SU-DHL-6 (cell line): Measurements from ENCODE around the gene ADAM19.

Source experiments
- H2AFZ ChIP-seq: fragments of 200-600 bp; sonication (generic); 2 replicates; pipeline ENCODE4 v1.6.1; 2014; ENCODE audit warnings: low read depth, mild to moderate bottlenecking, moderate library complexity, mixed read lengths, antibody characterized with exemption, low read length; ENCODE audit not compliant: severe bottlenecking
- H3F3A ChIP-seq: fragments of 200-600 bp; shearing (Covaris generic); 2 replicates; pipeline ENCODE4 v1.6.0; 2016; ENCODE audit warnings: antibody characterized with exemption, mild to moderate bottlenecking; ENCODE audit not compliant: insufficient read depth
- H3K27ac ChIP-seq: fragments of 200-600 bp; sonication (generic); 2 replicates; pipeline ENCODE4 v1.5.1; 2016; ENCODE audit warnings: low read depth, mild to moderate bottlenecking, low read length, moderate library complexity, mixed read lengths
- H3K27me3 ChIP-seq: fragments of 200-600 bp; sonication (generic), shearing (Covaris generic); 2 replicates; pipeline ENCODE4 v1.6.0; 2014; ENCODE audit warnings: mild to moderate bottlenecking, low read length
- H3K36me3 ChIP-seq: fragments of 200-600 bp; sonication (generic); 2 replicates; pipeline ENCODE4 v1.6.1; 2014; ENCODE audit warnings: mild to moderate bottlenecking, low read length, mixed read lengths
- H3K4me2 ChIP-seq: fragments of 300-600, 200-600 bp; shearing (Covaris generic), sonication (generic); 2 replicates; pipeline ENCODE4 v1.6.0; 2014; ENCODE audit warnings: low read length, low read depth, mild to moderate bottlenecking; ENCODE audit not compliant: poor library complexity, severe bottlenecking
- H3K4me3 ChIP-seq: fragments of 200-600 bp; sonication (generic); 2 replicates; pipeline ENCODE4 v1.5.1; 2014; ENCODE audit warnings: antibody characterized with exemption, low read length, mild to moderate bottlenecking, mixed read lengths; ENCODE audit not compliant: insufficient read depth, poor library complexity, severe bottlenecking
- H3K79me2 ChIP-seq: fragments of 200-600 bp; sonication (generic); 2 replicates; pipeline ENCODE4 v1.6.1; 2014; ENCODE audit warnings: mild to moderate bottlenecking, low read length, moderate library complexity; ENCODE audit not compliant: insufficient read depth
- H3K9ac ChIP-seq: fragments of 200-600 bp; sonication (generic); 2 replicates; pipeline ENCODE4 v1.7.0; 2014; ENCODE audit warnings: mild to moderate bottlenecking, low read length
- H3K9me2 ChIP-seq: fragments of 200-600 bp; sonication (generic); replicated peaks from 2 replicates; pipeline ENCODE4 v1.6.1; 2014; ENCODE audit warnings: low read length; ENCODE audit not compliant: insufficient read depth
- H3K9me3 ChIP-seq: fragments of 200-600 bp; sonication (generic); 2 replicates; pipeline ENCODE4 v1.6.1; 2014; ENCODE audit warnings: low read length, mixed read lengths; ENCODE audit not compliant: insufficient read depth
- H4K20me1 ChIP-seq: fragments of 200-600 bp; sonication (generic); 2 replicates; pipeline ENCODE4 v1.6.1; 2014; ENCODE audit warnings: low read depth, mild to moderate bottlenecking, antibody characterized with exemption, low read length, moderate library complexity, mixed read lengths
- EZH2phosphoT487 ChIP-seq: fragments of 200-600 bp; sonication (generic), shearing (Covaris generic); conservative IDR thresholded peaks from 2 replicates; pipeline ENCODE4 v1.6.1; 2018; ENCODE audit warnings: mild to moderate bottlenecking, antibody characterized with exemption, low read length, moderate library complexity, mixed read lengths
- TF ChIP-seq, protein P1 (sequence below): fragments of 200-600 bp; sonication (generic); IDR thresholded peaks from one replicate; pipeline ENCODE4 v1.5.1; 2017; ENCODE audit warnings: antibody characterized with exemption, mild to moderate bottlenecking, low read length, moderate library complexity; ENCODE audit not compliant: insufficient read depth, poor library complexity, severe bottlenecking

Gene ADAM19

DNA sequence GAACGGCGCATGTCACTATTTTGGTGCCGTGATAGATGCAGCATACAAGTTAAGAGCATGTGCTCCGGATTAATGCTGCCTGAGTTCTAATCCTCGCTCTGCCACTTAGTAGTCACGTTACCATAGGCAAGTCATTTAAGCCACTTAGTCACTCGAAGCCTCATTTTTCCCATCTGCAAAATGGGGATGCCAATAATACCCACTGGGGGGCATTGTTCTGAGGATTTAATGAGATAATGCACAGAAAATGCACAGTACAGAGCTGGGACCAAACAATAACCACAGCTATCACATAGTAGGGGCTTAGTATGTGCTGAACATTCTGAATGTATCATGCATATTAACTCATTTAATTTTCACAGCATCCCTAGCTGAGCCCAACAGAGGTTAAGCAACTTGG lies 106.5 kb downstream of the ADAM19 start:
- Histone ChIP-seq H4K20me1 (no peaks in the 10 kb centered on the region), H2AFZ (no peak overlapping the region), H3K4me3 (no peak overlapping the region), H3K4me2 (no peak overlapping the region), H3K27me3 (no peaks in the 10 kb centered on the region), H3F3A (no peaks in the 10 kb centered on the region), H3K9me2 (no peaks in the 10 kb centered on the region), H3K27ac (no peak overlapping the region), H3K36me3 (no peaks in the 10 kb centered on the region), H3K9me3 (no peaks in the 10 kb centered on the region), H3K79me2 (no peaks in the 10 kb centered on the region), H3K9ac (no peak overlapping the region)
- no peak for TF ChIP-seq EZH2phosphoT487
- TF ChIP-seq, protein P1, sequence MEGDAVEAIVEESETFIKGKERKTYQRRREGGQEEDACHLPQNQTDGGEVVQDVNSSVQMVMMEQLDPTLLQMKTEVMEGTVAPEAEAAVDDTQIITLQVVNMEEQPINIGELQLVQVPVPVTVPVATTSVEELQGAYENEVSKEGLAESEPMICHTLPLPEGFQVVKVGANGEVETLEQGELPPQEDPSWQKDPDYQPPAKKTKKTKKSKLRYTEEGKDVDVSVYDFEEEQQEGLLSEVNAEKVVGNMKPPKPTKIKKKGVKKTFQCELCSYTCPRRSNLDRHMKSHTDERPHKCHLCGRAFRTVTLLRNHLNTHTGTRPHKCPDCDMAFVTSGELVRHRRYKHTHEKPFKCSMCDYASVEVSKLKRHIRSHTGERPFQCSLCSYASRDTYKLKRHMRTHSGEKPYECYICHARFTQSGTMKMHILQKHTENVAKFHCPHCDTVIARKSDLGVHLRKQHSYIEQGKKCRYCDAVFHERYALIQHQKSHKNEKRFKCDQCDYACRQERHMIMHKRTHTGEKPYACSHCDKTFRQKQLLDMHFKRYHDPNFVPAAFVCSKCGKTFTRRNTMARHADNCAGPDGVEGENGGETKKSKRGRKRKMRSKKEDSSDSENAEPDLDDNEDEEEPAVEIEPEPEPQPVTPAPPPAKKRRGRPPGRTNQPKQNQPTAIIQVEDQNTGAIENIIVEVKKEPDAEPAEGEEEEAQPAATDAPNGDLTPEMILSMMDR: peak; percentile 30

DNA sequence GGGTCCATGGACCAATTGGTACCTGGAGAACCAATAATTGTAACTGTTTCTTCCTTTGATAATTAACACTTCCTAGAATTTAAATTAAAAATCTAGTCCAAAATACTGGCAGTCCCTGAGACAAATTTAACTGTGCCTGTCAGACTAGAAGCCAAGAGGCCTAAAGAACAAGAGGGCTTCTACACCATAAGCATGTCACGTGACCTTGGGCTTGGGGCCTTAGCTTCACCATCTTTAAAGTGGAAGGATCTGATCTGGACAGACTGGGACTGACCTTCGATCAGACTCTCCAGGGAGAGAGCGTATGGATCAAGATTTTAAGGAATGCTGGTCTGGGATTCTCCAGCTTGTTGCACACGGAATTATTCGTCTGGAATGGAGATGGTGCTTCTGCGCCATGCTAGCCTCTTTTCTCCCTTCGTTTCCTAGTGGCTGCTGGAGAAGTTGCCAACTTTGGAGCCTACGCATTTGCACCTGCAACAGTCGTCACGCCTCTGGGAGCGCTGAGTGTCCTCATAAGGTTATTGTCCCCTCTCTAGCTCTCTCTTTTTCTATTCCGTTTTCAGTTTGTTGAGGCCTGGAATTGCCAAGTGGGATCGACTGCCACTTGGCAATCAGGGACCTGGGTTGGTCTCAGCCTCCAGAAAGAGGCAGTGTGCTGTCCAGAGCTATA lies 107.1 kb downstream of the ADAM19 start:
- Histone ChIP-seq H3K9me2 (no peaks in the 10 kb centered on the region), H3K9me3 (no peaks in the 10 kb centered on the region), H3K4me2 (no peak overlapping the region), H2AFZ (no peak overlapping the region), H3K4me3 (no peak overlapping the region), H3K27me3 (no peaks in the 10 kb centered on the region), H3K9ac (no peak overlapping the region), H3K36me3 (no peaks in the 10 kb centered on the region), H3F3A (no peaks in the 10 kb centered on the region), H3K27ac (no peak overlapping the region), H3K79me2 (no peaks in the 10 kb centered on the region), H4K20me1 (no peaks in the 10 kb centered on the region)
- no peak for TF ChIP-seq EZH2phosphoT487
- TF ChIP-seq, protein P1: no peak

DNA sequence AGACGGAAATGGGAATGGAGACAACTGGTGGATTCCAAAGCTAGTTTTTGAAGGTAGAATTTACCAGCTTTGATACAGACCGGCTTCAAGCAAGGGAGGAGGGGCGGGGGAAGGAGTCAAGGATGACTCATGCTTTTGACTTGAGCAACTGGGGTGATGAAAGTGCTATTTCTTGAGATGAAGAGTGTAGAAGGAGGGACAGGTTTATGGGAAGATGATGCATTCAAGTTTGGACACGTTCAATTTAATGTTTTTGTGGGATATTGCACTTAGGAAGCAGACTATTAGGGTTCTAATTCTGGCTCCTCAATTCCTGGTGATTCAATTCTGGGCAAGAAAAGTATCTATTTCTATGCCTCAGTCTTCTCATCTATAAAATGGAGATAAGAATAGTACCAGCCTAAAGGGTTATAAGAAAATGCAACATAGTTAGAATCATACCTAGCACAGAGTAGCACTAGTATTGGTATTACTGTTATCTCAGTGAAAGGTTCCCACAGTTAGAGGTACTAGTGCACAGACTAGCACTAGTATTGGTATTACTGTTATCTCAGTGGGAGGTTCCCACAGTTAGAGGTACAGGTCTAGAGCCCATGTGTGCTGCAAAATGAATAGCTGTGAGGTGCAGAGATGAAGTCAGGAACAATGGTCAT lies 110.9 kb downstream of the ADAM19 start:
- TF ChIP-seq EZH2phosphoT487: no peak
- TF ChIP-seq, protein P1: no peak
- no peaks in the 10 kb centered on the region for H3K9me3 ChIP-seq
- H3K27ac ChIP-seq: no peak overlapping the region
- H3K4me3 ChIP-seq: no peak overlapping the region
- no peaks in the 10 kb centered on the region for H3F3A ChIP-seq
- H3K9me2 ChIP-seq: no peaks in the 10 kb centered on the region
- no peaks in the 10 kb centered on the region for H3K27me3 ChIP-seq
- no peak overlapping the region for H3K4me2 ChIP-seq
- H2AFZ ChIP-seq: no peak overlapping the region
- no peaks in the 10 kb centered on the region for H4K20me1 ChIP-seq
- H3K79me2 ChIP-seq: no peaks in the 10 kb centered on the region
- H3K36me3 ChIP-seq: no peaks in the 10 kb centered on the region
- H3K9ac ChIP-seq: no peak overlapping the region
